ENCODE results near the gene TSHR. TPM values are rescaled to one million over a fixed set of nuclear protein-coding genes. Genes with fewer than 3 reads are reported as not detected.
A peak's percentile ranks its signal among the peaks of the same experiment; 100 is the strongest.

Gene TSHR
- total and polyA plus RNA-seq, 2 donors (not counting 3 experiments of a cell fraction or from before 2014, with no cell fraction given) = not detected

DNA sequence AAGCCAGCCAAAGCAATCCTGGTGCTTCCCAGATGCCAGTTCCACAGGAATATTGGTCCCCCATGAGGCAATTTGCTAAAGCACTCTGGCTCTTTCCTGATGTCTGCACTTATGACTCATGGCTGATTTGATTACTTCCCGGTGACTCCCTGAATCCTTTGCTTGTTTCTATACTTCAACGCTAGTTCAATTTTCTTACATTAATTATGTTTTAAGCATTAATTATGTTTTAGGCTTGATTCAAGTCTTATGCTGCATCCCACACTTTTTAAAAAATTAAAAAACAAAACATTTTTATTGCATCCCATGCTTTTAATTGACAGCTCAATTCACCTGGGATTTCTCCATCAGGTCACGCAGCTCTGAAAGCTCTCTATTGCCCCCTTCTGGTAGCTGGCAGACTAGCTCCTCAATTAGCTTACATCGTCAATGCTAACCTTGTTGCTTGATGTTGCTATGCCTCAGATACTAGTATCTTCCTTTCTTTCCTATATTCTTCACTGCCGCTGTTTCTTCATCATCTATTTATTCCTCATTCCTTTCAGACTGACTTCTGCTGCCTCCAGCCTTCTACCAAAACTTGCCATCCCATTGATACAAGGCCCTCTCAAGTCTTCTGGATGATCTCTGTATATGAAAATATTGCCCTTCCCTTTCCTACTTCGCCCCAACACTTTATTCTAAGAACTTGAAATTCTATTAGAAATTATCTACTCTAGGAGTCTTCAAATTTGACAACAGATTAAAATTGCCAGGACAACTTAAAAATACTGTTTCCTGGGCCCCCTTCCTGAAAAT, 32.0 kb downstream of the TSHR start:
- dilution Hi-C loops (cut with MboI; ENCODE audit: extremely low pct_ligation_motif_present, low sequenced_read_pairs) = no loop called here
- ChIA-PET POLR2A (interaction anchor here (0.8 kb wide), 1 partner anchor 231 kb away, joined by 3 read pairs; no protein-coding TSS in a partner anchor), CTCF (interaction anchor here (0.6 to 5.0 kb wide), 29 partner anchors 10 to 931 kb away, joined by 3 to 99 read pairs (median 5); partner anchors contain the start of genes CEP128, GTF2A1 and TSHR)
- TF ChIP-seq FOS (IDR thresholded peaks at IDR 0.05; ENCODE audit: borderline replicate concordance, insufficient read depth, low read length) = peak; percentile 56
- peak; percentile 44 for TF ChIP-seq JUN (IDR thresholded peaks at IDR 0.05; ENCODE audit: borderline replicate concordance, insufficient read depth, insufficient read length, low read depth)
- TF ChIP-seq, protein P1, sequence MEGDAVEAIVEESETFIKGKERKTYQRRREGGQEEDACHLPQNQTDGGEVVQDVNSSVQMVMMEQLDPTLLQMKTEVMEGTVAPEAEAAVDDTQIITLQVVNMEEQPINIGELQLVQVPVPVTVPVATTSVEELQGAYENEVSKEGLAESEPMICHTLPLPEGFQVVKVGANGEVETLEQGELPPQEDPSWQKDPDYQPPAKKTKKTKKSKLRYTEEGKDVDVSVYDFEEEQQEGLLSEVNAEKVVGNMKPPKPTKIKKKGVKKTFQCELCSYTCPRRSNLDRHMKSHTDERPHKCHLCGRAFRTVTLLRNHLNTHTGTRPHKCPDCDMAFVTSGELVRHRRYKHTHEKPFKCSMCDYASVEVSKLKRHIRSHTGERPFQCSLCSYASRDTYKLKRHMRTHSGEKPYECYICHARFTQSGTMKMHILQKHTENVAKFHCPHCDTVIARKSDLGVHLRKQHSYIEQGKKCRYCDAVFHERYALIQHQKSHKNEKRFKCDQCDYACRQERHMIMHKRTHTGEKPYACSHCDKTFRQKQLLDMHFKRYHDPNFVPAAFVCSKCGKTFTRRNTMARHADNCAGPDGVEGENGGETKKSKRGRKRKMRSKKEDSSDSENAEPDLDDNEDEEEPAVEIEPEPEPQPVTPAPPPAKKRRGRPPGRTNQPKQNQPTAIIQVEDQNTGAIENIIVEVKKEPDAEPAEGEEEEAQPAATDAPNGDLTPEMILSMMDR (IDR thresholded peaks at IDR 0.05; ENCODE audit: extremely low read depth in 1 of 2, insufficient read depth in 1 of 2, low read depth in 1 of 2, low read length in 2 of 2) = peak; percentile 76 to 89
- TF ChIP-seq POLR2AphosphoS5 (IDR thresholded peaks at IDR 0.05; ENCODE audit: insufficient read depth, low read depth, low read length) = no peak
- no peak for TF ChIP-seq POLR2A (IDR thresholded peaks at IDR 0.05; ENCODE audit: low read depth, low read length)
- no peak for TF ChIP-seq MYC (IDR thresholded peaks at IDR 0.05; ENCODE audit: low read depth, low read length)
- H2AFZ ChIP-seq (ENCODE audit: low read depth, low read length) = no peak overlapping the region
- no peak overlapping the region for H3K4me3 ChIP-seq (replicated peaks in 1 of 3; ENCODE audit: insufficient read depth in 1 of 3, low read depth in 1 of 3, low read length in 3 of 3)
- intact Hi-C loops (cut with micrococcal nuclease) = loop anchor here (1.0 to 5.0 kb wide), 5 partner anchors 33 to 931 kb away; no protein-coding TSS in a partner anchor
- H3K79me2 ChIP-seq (ENCODE audit: control insufficient read depth, insufficient read depth, low read length) = no peaks in the 10 kb centered on the region
- H3K27me3 ChIP-seq (ENCODE audit: control insufficient read depth in 2 of 2, insufficient read depth in 2 of 2, low read length in 2 of 2) = peaks cover 0 to 9% of the 10 kb centered on the region in 2 experiments
- H3K9ac ChIP-seq (replicated peaks; ENCODE audit: extremely low read depth, insufficient read depth, low read length) = no peak overlapping the region
- DNase-seq (ENCODE audit: low read depth, low spot score) = peak; percentile 73
- no peaks in the 10 kb centered on the region for H3K36me3 ChIP-seq (ENCODE audit: control insufficient read depth in 2 of 2, extremely low read depth in 1 of 2, insufficient read depth in 2 of 2, low read length in 2 of 2)
- no TSS peak for BruUV-seq (replicated peaks)
- H3K4me1 ChIP-seq (ENCODE audit: control insufficient read depth, extremely low read depth, insufficient read depth, low read length) = no peaks in the 10 kb centered on the region
- no peak overlapping the region for H3K27ac ChIP-seq (ENCODE audit: insufficient read depth, low read depth, low read length)
- H4K20me1 ChIP-seq (replicated peaks; ENCODE audit: control insufficient read depth, extremely low read depth, insufficient read depth, low read length) = no peaks in the 10 kb centered on the region
- peak overlapping the region; percentile 33 for H3K4me2 ChIP-seq (ENCODE audit: insufficient read depth, low read length)
- FAIRE-seq = peak; percentile 56
- H3K9me3 ChIP-seq (replicated peaks; ENCODE audit: control insufficient read depth, insufficient read depth, low read length) = no peaks in the 10 kb centered on the region
- H3K9me1 ChIP-seq (replicated peaks; ENCODE audit: control insufficient read depth, extremely low read depth, insufficient read depth, low read length) = no peaks in the 10 kb centered on the region
